CD4-positive, alpha-beta T cell (primary cell): Measurements from ENCODE around the gene MB21D2. TPM values are rescaled to one million over a fixed set of nuclear protein-coding genes. Genes with fewer than 3 reads are reported as not detected.
"Not testable (repeated sequence)": the region's sequence is repeated elsewhere in the genome, so short reads cannot be mapped to it uniquely, and the experiment has no call there.

Source experiments
- ATAC-seq: fragments of 200-7000 bp; cut with Tn5 transposase; one replicate; pipeline ENCODE4 v1.10.0; 2022; ENCODE audit warnings: mild to moderate bottlenecking; ENCODE audit not compliant: poor library complexity
- CTCF ChIA-PET: fragments of 350-600 bp; sonication (Branson Sonifier 250); formaldehyde crosslinking; loops from one replicate; lab custom pipeline; 2021; ENCODE audit warnings: antibody characterized with exemption, inconsistent platforms; lab: Charles Lee
- POLR2A ChIA-PET: fragments of 350-600 bp; sonication (Branson Sonifier 250); formaldehyde crosslinking; loops from one replicate; lab custom pipeline; 2021; ENCODE audit warnings: antibody characterized with exemption, inconsistent platforms; lab: Charles Lee
- DNase-seq, 14 experiments: peaks; one replicate each; pipeline ENCODE4 v3.0.0-alpha.2; 2013 to 2020; ENCODE audit warnings: mixed read lengths in 2 of 14
- H3K27ac ChIP-seq, 2 donors: one replicate each; pipeline versions ENCODE4 v1.5.1 to v1.7.0; 2013; ENCODE audit warnings: low read length in 2 of 2, low read depth in 1 of 2, mild to moderate bottlenecking in 1 of 2
- H3K27me3 ChIP-seq, 2 experiments: 1 replicate in 1 of 2; 2 replicates in 1 of 2; pipeline versions ENCODE4 v1.6.1 to v1.7.0; 2013; ENCODE audit warnings: low read length in 2 of 2, control low read depth in 1 of 2, mild to moderate bottlenecking in 1 of 2, moderate library complexity in 1 of 2; ENCODE audit not compliant: insufficient read depth in 2 of 2, control insufficient read depth in 1 of 2
- H3K36me3 ChIP-seq: one replicate; pipeline ENCODE4 v1.6.1; 2013; ENCODE audit warnings: low read length, control low read depth; ENCODE audit not compliant: insufficient read depth
- H3K4me1 ChIP-seq: one replicate; pipeline ENCODE4 v1.6.1; 2013; ENCODE audit warnings: low read length, control low read depth; ENCODE audit not compliant: insufficient read depth
- H3K4me3 ChIP-seq: one replicate; pipeline ENCODE4 v1.5.1; 2013; ENCODE audit warnings: mild to moderate bottlenecking, low read length, moderate library complexity
- H3K9me3 ChIP-seq, 2 experiments: 1 replicate in 1 of 2; 2 replicates in 1 of 2; pipeline versions ENCODE4 v1.6.1 to v1.7.0; 2013; ENCODE audit warnings: low read length in 2 of 2, mild to moderate bottlenecking in 2 of 2, control low read depth in 1 of 2, moderate library complexity in 1 of 2; ENCODE audit not compliant: control insufficient read depth in 1 of 2, insufficient read depth in 1 of 2
- H3K27ac Mint-ChIP-seq: one replicate; pipeline ENCODE4 v1.8.0; 2020; ENCODE audit warnings: mixed read lengths
- H3K27me3 Mint-ChIP-seq: one replicate; pipeline ENCODE4 v1.8.0; 2021; ENCODE audit warnings: mixed read lengths
- H3K36me3 Mint-ChIP-seq: one replicate; pipeline ENCODE4 v1.8.0; 2021; ENCODE audit warnings: low read depth, mixed read lengths
- H3K4me1 Mint-ChIP-seq: one replicate; pipeline ENCODE4 v1.8.0; 2021; ENCODE audit warnings: low read depth, mixed read lengths
- H3K4me3 Mint-ChIP-seq: one replicate; pipeline ENCODE4 v1.8.0; 2020; ENCODE audit warnings: mild to moderate bottlenecking, mixed read lengths
- H3K9me3 Mint-ChIP-seq: one replicate; pipeline ENCODE4 v1.8.0; 2020; ENCODE audit warnings: mixed read lengths
- CTCF ChIP-seq: fragments of 200-600 bp; IDR thresholded peaks from one replicate; pipeline ENCODE4 v1.8.0; 2022; ENCODE audit warnings: antibody characterized with exemption, mild to moderate bottlenecking
- intact Hi-C, 2 experiments: fragments of 100-400 bp; cut with DNase I in 1 of 2; cut with micrococcal nuclease in 1 of 2; formaldehyde crosslinking; loops; one replicate each; pipeline versions ENCODE4 v1.15.1 to v1.9.0; 2023 to 2025; cut with DNase I, micrococcal nuclease
- polyA plus RNA-seq, 2 donors: library from polyadenylated mRNA; unstranded; fragments of 120-200 nt; gene quantifications; one replicate each; pipeline ENCODE4 v1.2.1, GENCODE V29; 2013
- total RNA-seq, 174 experiments: library from RNA in 2 of 174; stranded (reverse) in 2 of 174; gene quantifications; one replicate each; pipeline ENCODE4 v1.2.3 and lab custom pipeline; 2021 to 2026

MB21D2 gene
- total RNA-seq (under 1 TPM; 0.77 to 0.78 TPM), total RNA-seq (lab: John Stamatoyannopoulos, UW) (2.6 to 84.7 (median 11.9) reads per million in 172 experiments)
- 4.1 TPM for polyA plus RNA-seq (2013, experiment 1 of 2)
- polyA plus RNA-seq (2013, experiment 2 of 2), result 5.3 TPM

DNA sequence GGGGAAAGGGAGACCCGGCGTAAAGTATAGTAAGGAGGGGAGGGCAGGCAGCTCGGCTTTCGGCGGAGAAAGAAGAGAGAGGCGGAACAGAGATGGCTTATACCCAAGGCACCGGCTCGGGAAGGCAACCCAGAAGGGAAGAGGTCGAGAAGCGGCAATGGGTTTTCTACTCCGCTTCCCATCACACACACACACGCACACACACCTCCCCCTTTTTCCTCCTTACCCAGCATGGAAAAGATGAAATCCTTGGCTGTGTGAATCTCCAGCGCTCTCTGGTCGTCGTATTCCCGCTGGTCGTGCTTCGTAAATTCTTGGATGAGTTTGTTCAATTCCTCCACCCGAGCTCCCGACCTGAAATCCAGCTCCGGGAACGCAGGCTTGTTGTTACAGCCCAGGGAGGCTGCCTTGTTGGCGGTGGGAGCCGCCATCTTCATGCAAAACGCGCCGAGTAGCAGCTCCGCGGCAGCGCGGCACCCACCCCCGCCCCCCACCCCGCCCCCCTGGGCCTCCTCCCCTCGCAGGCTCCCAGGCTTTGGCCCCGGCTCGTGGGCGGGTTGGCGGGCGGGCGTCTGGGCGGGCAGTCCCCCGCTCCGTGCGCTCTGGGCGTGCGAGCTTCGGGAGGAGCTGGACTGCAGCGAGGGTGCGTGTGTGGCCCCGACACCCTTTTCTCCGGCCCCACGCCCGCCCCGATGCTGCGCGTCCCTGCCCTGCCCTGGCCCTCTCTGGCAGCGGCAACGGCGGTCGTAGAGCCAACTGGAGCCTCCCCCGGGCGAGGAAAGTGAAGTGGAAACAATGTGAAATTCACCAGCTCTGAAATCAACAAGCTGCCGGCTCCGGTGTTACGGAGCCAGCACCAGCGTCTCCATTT, at the start of gene MB21D2:
TSS of gene MB21D2 (minus strand) at position 453 of the 871 bp plus-strand sequence. CDS start at position 437, 16 bp downstream.
- Mint-ChIP-seq H3K27me3 (peaks cover 70% of the 10 kb centered on the region), H3K9me3 (no peaks in the 10 kb centered on the region), H3K4me3 (peak within 1 kb of the TSS; percentile 95), H3K27ac (peak within 1 kb of the TSS; percentile 85), H3K36me3 (peaks cover 3% of the 10 kb centered on the region), H3K4me1 (peaks cover 38% of the 10 kb centered on the region)
- Histone ChIP-seq H3K4me3 (peak within 1 kb of the TSS; percentile 87), H3K36me3 (no peaks in the 10 kb centered on the region), H3K27ac (peak within 1 kb of the TSS; percentile 40 to 51), H3K4me1 (peaks cover 30% of the 10 kb centered on the region), H3K9me3 (peaks cover 0 to 5% of the 10 kb centered on the region in 2 experiments), H3K27me3 (peaks cover 11 to 20% of the 10 kb centered on the region in 2 experiments)
- POLR2A ChIA-PET, result interaction anchor here (0.7 to 2.3 kb wide), 5 partner anchors 15 to 29 kb away, joined by 3 to 10 read pairs (median 5); no protein-coding TSS in a partner anchor
- CTCF ChIA-PET, result interaction anchor here (1.2 kb wide), 1 partner anchor 26 kb away, joined by 3 read pairs; no protein-coding TSS in a partner anchor
- no peak for TF ChIP-seq CTCF
- intact Hi-C loops, result no loop called here
- ATAC-seq (peak; percentile 68), DNase-seq (peak; percentile 18 to 83 (median 43))

GRCh38 chr3:192964959-192965719, 47.5 kb upstream of the MB21D2 start:
- H3K4me1 Mint-ChIP-seq, H3K27me3 Mint-ChIP-seq, H3K36me3 Mint-ChIP-seq, H3K4me3 Mint-ChIP-seq, H3K27me3 ChIP-seq, H3K4me1 ChIP-seq, H3K27ac Mint-ChIP-seq, CTCF ChIA-PET, ATAC-seq, H3K36me3 ChIP-seq, H3K9me3 Mint-ChIP-seq, DNase-seq, H3K4me3 ChIP-seq, H3K27ac ChIP-seq, POLR2A ChIA-PET, intact Hi-C loops, H3K9me3 ChIP-seq: not testable (repeated sequence)

DNA sequence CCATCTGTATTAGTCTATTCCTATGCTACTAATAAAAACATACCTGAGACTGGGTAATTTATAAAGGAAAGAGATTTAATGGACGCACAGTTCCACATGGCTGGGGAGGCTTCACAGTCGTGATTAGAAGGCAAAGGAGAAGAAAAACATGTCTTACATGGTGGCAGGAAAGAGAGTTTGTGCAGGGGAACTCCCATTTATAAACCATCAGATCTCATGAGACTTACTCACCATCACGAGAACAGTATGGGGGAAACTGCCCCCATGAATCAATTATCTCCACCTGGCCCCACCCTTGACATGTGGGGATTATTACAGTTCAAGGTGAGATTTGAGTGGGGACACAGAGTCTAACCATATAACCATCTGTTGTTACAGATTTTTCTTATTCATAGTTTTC, 42.1 kb upstream of the MB21D2 start:
- Histone ChIP-seq H3K27me3 (no peaks in the 10 kb centered on the region), H3K4me3 (no peak overlapping the region), H3K4me1 (no peaks in the 10 kb centered on the region), H3K27ac (no peak overlapping the region), H3K36me3 (no peaks in the 10 kb centered on the region), H3K9me3 (no peaks in the 10 kb centered on the region)
- Mint-ChIP-seq H3K4me1 (no peaks in the 10 kb centered on the region), H3K9me3 (no peaks in the 10 kb centered on the region), H3K36me3 (no peaks in the 10 kb centered on the region), H3K4me3 (no peak overlapping the region), H3K27me3 (no peaks in the 10 kb centered on the region), H3K27ac (no peak overlapping the region)
- POLR2A ChIA-PET, result no interaction called here
- ATAC-seq, result no peak
- peak in 2 of 14 experiments; percentile 8 to 11 for DNase-seq
- intact Hi-C loops, result no loop called here
- no peak for TF ChIP-seq CTCF
- CTCF ChIA-PET, result no interaction called here
